Esophagus squamous epithelium (tissue), 4 donors: ENCODE measurements around the gene HS6ST2.

ENCODE experiments used
- POLR2A ChIP-seq, 4 donors: fragments of 450-650 bp; IDR thresholded peaks; one replicate each; pipeline ENCODE4 v1.6.1; 2017; ENCODE audit warnings: antibody characterized with exemption in 4 of 4, mild to moderate bottlenecking in 4 of 4, moderate library complexity in 3 of 4
- TF ChIP-seq, protein P1 (sequence below), 6 experiments: fragments of 450-650 bp in 4 of 6; fragments of 200-600 bp in 2 of 6; sonication (generic) in 2 of 6; IDR thresholded peaks; one replicate each; pipeline ENCODE4 v1.5.1; 2016 to 2019; ENCODE audit warnings: antibody characterized with exemption in 6 of 6, mild to moderate bottlenecking in 4 of 6, moderate library complexity in 4 of 6

- TF ChIP-seq, protein P1, sequence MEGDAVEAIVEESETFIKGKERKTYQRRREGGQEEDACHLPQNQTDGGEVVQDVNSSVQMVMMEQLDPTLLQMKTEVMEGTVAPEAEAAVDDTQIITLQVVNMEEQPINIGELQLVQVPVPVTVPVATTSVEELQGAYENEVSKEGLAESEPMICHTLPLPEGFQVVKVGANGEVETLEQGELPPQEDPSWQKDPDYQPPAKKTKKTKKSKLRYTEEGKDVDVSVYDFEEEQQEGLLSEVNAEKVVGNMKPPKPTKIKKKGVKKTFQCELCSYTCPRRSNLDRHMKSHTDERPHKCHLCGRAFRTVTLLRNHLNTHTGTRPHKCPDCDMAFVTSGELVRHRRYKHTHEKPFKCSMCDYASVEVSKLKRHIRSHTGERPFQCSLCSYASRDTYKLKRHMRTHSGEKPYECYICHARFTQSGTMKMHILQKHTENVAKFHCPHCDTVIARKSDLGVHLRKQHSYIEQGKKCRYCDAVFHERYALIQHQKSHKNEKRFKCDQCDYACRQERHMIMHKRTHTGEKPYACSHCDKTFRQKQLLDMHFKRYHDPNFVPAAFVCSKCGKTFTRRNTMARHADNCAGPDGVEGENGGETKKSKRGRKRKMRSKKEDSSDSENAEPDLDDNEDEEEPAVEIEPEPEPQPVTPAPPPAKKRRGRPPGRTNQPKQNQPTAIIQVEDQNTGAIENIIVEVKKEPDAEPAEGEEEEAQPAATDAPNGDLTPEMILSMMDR (IDR thresholded peaks at IDR 0.05), result no peak
- TF ChIP-seq POLR2A (IDR thresholded peaks at IDR 0.05), result no peak
These were observed 183.1 kb downstream of the HS6ST2 start for GRCh38 chrX:132775263-132775823.
